OCI-LY3 (cell line): ENCODE data around the gene STPG1.

Experiments used
- H2AFZ ChIP-seq: fragments of 200-600, 300-600 bp; shearing (Covaris generic); 2 replicates; pipeline ENCODE4 v1.6.0; 2014; ENCODE audit warnings: antibody characterized with exemption, low read depth, low read length
- H3K27ac ChIP-seq: fragments of 200-600, 300-600 bp; sonication (generic); 2 replicates; pipeline ENCODE4 v1.5.1; 2014; ENCODE audit warnings: mild to moderate bottlenecking, low read length, moderate library complexity, mixed read lengths
- H3K27me3 ChIP-seq: fragments of 200-600, 300-600 bp; sonication (generic); 2 replicates; pipeline ENCODE4 v1.6.1; 2014; ENCODE audit warnings: low read depth, low read length, mixed read lengths
- H3K36me3 ChIP-seq: fragments of 200-600, 300-600 bp; sonication (generic); replicated peaks from 2 replicates; pipeline ENCODE3; 2014; ENCODE audit warnings: low read depth, low read length, mixed read lengths
- H3K4me1 ChIP-seq: fragments of 300-600, 200-600 bp; sonication (generic); 2 replicates; pipeline ENCODE4 v1.6.1; 2014; ENCODE audit warnings: low read length, mixed read lengths
- H3K4me2 ChIP-seq: fragments of 200-600, 300-600 bp; sonication (generic); 2 replicates; pipeline ENCODE4 v1.6.1; 2014; ENCODE audit warnings: low read length, mixed read lengths
- H3K4me3 ChIP-seq: fragments of 300-600, 200-600 bp; sonication (generic); 2 replicates; pipeline ENCODE4 v1.5.1; 2014; ENCODE audit warnings: antibody characterized with exemption, mild to moderate bottlenecking, low read length, moderate library complexity
- H3K79me2 ChIP-seq: fragments of 300-600, 200-600 bp; shearing (Covaris generic); 2 replicates; pipeline ENCODE4 v1.6.1; 2014; ENCODE audit warnings: mild to moderate bottlenecking, low read length, mixed read lengths
- H3K9ac ChIP-seq: fragments of 300-600, 200-600 bp; shearing (Covaris generic); 2 replicates; pipeline ENCODE4 v1.6.0; 2014; ENCODE audit warnings: mild to moderate bottlenecking, low read length, moderate library complexity
- H3K9me3 ChIP-seq: fragments of 200-600, 300-600 bp; shearing (Covaris generic); 2 replicates; pipeline ENCODE4 v1.6.1; 2014; ENCODE audit warnings: low read length, mixed read lengths; ENCODE audit not compliant: insufficient read depth
- H4K20me1 ChIP-seq: fragments of 200-600, 300-600 bp; sonication (generic); 2 replicates; pipeline ENCODE4 v1.6.1; 2016; ENCODE audit warnings: low read length, mixed read lengths; ENCODE audit not compliant: insufficient read depth
- CTCF ChIP-seq: fragments of 200-600, 300-600 bp; sonication (generic); IDR thresholded peaks from 2 replicates; pipeline ENCODE4 v1.5.1; 2014; ENCODE audit warnings: antibody characterized with exemption, low read length, low read depth
- EZH2phosphoT487 ChIP-seq: fragments of 200-600 bp; shearing (Covaris generic); IDR thresholded peaks from 2 replicates; pipeline ENCODE4 v1.6.1; 2018; ENCODE audit warnings: antibody characterized with exemption, mixed run types, low read depth

Gene STPG1

DNA sequence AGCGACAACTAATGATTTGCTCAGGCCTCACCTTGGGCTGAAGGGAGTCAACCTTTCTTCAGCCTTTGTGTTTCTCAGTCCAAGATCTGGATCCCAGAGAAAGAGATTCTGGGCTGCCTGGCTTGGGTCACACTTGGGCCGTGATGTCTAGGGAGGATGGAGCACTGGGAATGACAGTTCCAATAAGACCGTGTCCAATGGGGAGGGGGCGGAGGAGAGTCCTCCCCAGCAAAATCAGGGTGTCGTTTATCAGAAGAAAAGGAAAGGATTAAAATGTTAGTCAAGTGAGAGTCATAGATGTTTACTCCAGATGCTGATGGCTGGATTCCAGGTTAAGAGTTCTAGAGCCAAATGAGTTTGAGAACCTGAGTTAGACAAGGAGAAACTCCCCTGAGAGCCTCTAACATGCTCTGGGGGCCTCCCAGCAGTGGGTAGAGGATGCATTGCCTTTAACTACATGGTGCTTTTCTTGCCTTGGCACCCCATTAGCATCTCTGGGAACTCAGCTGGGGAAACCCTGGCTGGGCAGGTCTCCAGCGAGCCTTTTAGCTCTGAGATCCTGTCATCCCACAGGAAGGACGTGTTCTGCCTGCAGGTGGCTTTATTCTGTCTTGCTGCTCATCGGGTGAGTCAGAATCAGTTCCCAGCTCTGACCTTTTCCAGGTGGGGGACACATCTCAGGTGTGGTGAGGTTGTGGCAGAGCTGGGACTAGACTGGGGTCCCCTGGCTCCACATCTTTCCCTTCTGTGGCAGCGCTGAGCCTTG, 24.2 kb upstream of the STPG1 start:
- no peaks in the 10 kb centered on the region for H3K79me2 ChIP-seq
- TF ChIP-seq EZH2phosphoT487: no peak
- no peak for TF ChIP-seq CTCF
- no peak overlapping the region for H3K4me2 ChIP-seq
- H3K27me3 ChIP-seq: no peaks in the 10 kb centered on the region
- no peak overlapping the region for H3K4me3 ChIP-seq
- H3K27ac ChIP-seq: no peak overlapping the region
- H4K20me1 ChIP-seq: no peaks in the 10 kb centered on the region
- H2AFZ ChIP-seq: no peak overlapping the region
- H3K4me1 ChIP-seq: no peaks in the 10 kb centered on the region
- no peaks in the 10 kb centered on the region for H3K36me3 ChIP-seq
- no peaks in the 10 kb centered on the region for H3K9me3 ChIP-seq
- H3K9ac ChIP-seq: no peak overlapping the region

DNA sequence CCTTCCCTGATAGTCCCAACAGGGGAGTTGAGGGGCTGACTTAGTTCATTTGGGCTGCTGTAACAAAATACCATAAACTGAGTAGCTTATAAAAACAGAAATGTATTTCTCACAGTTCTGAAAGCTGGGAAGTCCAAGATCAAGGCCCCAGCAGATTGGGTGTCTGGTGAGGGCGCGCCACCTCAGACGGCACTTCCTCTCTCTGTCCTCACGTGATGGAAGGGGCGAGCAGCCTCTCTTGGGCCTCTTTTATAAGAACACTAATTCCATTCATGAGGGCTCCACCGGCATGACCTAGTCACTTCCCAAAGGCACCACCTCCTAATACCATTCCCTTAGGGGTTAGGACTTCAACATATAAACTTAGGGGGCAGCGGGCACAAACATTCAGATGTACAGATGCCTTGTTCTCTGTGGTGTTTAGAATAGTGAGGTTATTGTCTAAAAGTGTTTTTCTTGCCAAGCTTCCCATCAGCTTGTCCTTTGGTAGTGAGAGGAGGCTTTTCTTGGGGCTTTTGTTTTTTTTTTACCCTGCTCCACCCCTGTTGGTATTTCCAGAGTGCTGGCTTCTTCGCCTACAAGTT, 22.3 kb upstream of the STPG1 start:
- no peaks in the 10 kb centered on the region for H3K36me3 ChIP-seq
- no peaks in the 10 kb centered on the region for H3K4me1 ChIP-seq
- TF ChIP-seq EZH2phosphoT487 (no peak), CTCF (no peak)

DNA sequence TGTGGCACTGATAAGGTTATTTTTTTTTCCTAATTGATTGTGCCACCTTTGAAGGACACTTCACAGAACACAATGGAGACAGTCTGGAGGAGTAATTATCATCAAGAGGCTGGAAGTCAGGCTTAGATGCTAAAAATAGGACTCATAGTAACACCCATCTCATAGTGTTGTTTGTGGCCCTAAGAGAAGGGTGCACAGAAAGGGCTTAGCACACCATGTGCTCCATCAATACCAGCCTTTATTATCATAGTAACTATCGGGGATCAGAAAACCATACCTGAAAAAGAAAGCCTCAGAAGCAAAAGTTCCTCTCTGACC, 13.9 kb upstream of the STPG1 start:
- H3K4me3 ChIP-seq: no peak overlapping the region
- no peak overlapping the region for H3K4me2 ChIP-seq
- H4K20me1 ChIP-seq: no peaks in the 10 kb centered on the region
- TF ChIP-seq EZH2phosphoT487 (no peak), CTCF (no peak)
- H3K9ac ChIP-seq: no peak overlapping the region
- H3K9me3 ChIP-seq: no peaks in the 10 kb centered on the region
- no peaks in the 10 kb centered on the region for H3K36me3 ChIP-seq
- H3K79me2 ChIP-seq: no peaks in the 10 kb centered on the region
- H3K27me3 ChIP-seq: no peaks in the 10 kb centered on the region
- no peak overlapping the region for H3K27ac ChIP-seq
- H2AFZ ChIP-seq: no peak overlapping the region
- H3K4me1 ChIP-seq: no peaks in the 10 kb centered on the region

More for the DNA sequence above, 22.3 kb upstream of the STPG1 start:
- no peaks in the 10 kb centered on the region for H3K27me3 ChIP-seq
- H3K9ac ChIP-seq: no peak overlapping the region
- H2AFZ ChIP-seq: no peak overlapping the region
- H3K79me2 ChIP-seq: no peaks in the 10 kb centered on the region
- no peaks in the 10 kb centered on the region for H4K20me1 ChIP-seq
- no peak overlapping the region for H3K4me2 ChIP-seq
- H3K27ac ChIP-seq: no peak overlapping the region
- H3K9me3 ChIP-seq: no peaks in the 10 kb centered on the region
- H3K4me3 ChIP-seq: no peak overlapping the region

DNA sequence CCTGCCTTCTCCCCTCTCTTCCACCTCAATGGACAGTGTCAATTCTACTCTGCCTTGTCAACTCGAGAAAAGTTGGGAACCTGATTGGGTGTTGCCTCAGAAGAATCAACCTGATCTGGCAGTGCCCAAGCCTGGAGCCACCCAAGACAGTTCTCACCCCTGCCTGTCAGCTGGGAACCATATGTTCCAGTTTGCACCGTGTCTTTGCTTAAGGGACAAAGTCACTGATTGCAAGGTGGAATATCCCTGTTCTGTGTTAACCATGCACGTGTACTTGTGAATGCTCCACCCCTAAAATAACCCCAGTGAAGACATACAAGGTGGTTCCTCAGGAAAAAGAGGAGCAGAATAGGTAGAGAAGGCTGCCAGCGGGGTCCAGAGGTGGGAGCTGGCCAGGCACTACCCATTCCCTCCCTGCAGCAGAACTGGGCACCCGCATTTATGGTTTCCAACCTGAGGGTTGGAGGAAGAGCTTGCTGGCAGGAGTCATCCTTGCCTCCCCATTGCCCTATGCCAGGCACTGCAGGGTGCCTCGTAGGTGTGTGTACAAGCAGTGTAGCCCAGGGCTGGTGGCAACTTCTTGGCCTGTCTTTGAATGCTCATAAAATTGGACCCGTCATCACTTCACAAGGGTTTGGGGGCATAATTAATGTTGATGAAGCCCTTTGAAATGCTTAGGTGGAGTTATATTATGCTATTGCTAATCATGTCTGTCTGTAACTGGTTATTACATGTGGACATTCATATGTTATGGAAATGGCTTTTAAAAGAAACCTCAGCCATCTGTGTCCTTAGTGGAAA, 13.4 kb upstream of the STPG1 start:
- Histone ChIP-seq H3K9ac (no peak overlapping the region), H3K79me2 (no peaks in the 10 kb centered on the region), H3K36me3 (no peaks in the 10 kb centered on the region), H3K27me3 (no peaks in the 10 kb centered on the region), H3K4me2 (no peak overlapping the region), H2AFZ (no peak overlapping the region), H4K20me1 (no peaks in the 10 kb centered on the region), H3K4me1 (no peaks in the 10 kb centered on the region), H3K9me3 (no peaks in the 10 kb centered on the region), H3K27ac (no peak overlapping the region), H3K4me3 (no peak overlapping the region)
- TF ChIP-seq CTCF: no peak
- TF ChIP-seq EZH2phosphoT487: no peak
